Esophagus squamous epithelium (tissue), 4 donors: Measurements from ENCODE around the gene SNCAIP.

Source experiments
- POLR2A ChIP-seq, 4 donors: fragments of 450-650 bp; IDR thresholded peaks; one replicate each; pipeline ENCODE4 v1.6.1; 2017; ENCODE audit warnings: antibody characterized with exemption in 4 of 4, mild to moderate bottlenecking in 4 of 4, moderate library complexity in 3 of 4
- TF ChIP-seq, protein P1 (sequence below), 6 experiments: fragments of 450-650 bp in 4 of 6; fragments of 200-600 bp in 2 of 6; sonication (generic) in 2 of 6; IDR thresholded peaks; one replicate each; pipeline ENCODE4 v1.5.1; 2016 to 2019; ENCODE audit warnings: antibody characterized with exemption in 6 of 6, mild to moderate bottlenecking in 4 of 6, moderate library complexity in 4 of 6

GRCh38 chr5:122377026-122377425 lies 65.0 kb downstream of the SNCAIP start:
- TF ChIP-seq, protein P1, sequence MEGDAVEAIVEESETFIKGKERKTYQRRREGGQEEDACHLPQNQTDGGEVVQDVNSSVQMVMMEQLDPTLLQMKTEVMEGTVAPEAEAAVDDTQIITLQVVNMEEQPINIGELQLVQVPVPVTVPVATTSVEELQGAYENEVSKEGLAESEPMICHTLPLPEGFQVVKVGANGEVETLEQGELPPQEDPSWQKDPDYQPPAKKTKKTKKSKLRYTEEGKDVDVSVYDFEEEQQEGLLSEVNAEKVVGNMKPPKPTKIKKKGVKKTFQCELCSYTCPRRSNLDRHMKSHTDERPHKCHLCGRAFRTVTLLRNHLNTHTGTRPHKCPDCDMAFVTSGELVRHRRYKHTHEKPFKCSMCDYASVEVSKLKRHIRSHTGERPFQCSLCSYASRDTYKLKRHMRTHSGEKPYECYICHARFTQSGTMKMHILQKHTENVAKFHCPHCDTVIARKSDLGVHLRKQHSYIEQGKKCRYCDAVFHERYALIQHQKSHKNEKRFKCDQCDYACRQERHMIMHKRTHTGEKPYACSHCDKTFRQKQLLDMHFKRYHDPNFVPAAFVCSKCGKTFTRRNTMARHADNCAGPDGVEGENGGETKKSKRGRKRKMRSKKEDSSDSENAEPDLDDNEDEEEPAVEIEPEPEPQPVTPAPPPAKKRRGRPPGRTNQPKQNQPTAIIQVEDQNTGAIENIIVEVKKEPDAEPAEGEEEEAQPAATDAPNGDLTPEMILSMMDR (IDR thresholded peaks at IDR 0.05), result no peak
- no peak for TF ChIP-seq POLR2A (IDR thresholded peaks at IDR 0.05)
